ENCODE results near the gene ROBO1. TPM values are rescaled to one million over a fixed set of nuclear protein-coding genes. Genes with fewer than 3 reads are reported as not detected.

The ROBO1 gene
- total RNA-seq, 2 experiments from 2014 or later: 0.36 to 0.69 TPM

- DNase-seq (no peak), ATAC-seq (ENCODE audit: poor library complexity) (no peak)
- CTCF ChIA-PET: no interaction called here
- TF ChIP-seq, protein P1, sequence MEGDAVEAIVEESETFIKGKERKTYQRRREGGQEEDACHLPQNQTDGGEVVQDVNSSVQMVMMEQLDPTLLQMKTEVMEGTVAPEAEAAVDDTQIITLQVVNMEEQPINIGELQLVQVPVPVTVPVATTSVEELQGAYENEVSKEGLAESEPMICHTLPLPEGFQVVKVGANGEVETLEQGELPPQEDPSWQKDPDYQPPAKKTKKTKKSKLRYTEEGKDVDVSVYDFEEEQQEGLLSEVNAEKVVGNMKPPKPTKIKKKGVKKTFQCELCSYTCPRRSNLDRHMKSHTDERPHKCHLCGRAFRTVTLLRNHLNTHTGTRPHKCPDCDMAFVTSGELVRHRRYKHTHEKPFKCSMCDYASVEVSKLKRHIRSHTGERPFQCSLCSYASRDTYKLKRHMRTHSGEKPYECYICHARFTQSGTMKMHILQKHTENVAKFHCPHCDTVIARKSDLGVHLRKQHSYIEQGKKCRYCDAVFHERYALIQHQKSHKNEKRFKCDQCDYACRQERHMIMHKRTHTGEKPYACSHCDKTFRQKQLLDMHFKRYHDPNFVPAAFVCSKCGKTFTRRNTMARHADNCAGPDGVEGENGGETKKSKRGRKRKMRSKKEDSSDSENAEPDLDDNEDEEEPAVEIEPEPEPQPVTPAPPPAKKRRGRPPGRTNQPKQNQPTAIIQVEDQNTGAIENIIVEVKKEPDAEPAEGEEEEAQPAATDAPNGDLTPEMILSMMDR (IDR thresholded peaks at IDR 0.05): no peak
- Histone ChIP-seq H3K9me3 (ENCODE audit: control insufficient read depth in 1 of 2, insufficient read depth in 1 of 2, low read length in 2 of 2) (peaks cover 0 to 3% of the 10 kb centered on the region in 2 experiments), H3K27ac (ENCODE audit: low read depth in 1 of 2, low read length in 2 of 2) (no peak overlapping the region), H3K27me3 (ENCODE audit: control insufficient read depth in 1 of 2, insufficient read depth in 2 of 2, low read length in 2 of 2) (no peaks in the 10 kb centered on the region), H3K4me3 (ENCODE audit: low read length) (no peak overlapping the region), H3K4me1 (ENCODE audit: insufficient read depth, low read length) (no peaks in the 10 kb centered on the region), H3K36me3 (ENCODE audit: insufficient read depth, low read length) (no peaks in the 10 kb centered on the region)
- POLR2A ChIA-PET: no interaction called here
- intact Hi-C loops (cut with DNase I, micrococcal nuclease): no loop called here
- H3K27me3 Mint-ChIP-seq: no peaks in the 10 kb centered on the region
- no peaks in the 10 kb centered on the region for H3K36me3 Mint-ChIP-seq (ENCODE audit: low read depth)
- H3K4me3 Mint-ChIP-seq: no peak overlapping the region
- no peaks in the 10 kb centered on the region for H3K9me3 Mint-ChIP-seq
- no peak overlapping the region for H3K27ac Mint-ChIP-seq
- H3K4me1 Mint-ChIP-seq (ENCODE audit: low read depth): no peaks in the 10 kb centered on the region
Observed at GRCh38 chr3:79003994-79004393, 763.8 kb downstream of the ROBO1 start.

GRCh38 chr3:79002465-79003372, 765.1 kb downstream of the ROBO1 start:
- no peaks in the 10 kb centered on the region for H3K27me3 Mint-ChIP-seq
- Histone ChIP-seq H3K4me1 (ENCODE audit: insufficient read depth, low read length) (no peaks in the 10 kb centered on the region), H3K36me3 (ENCODE audit: insufficient read depth, low read length) (no peaks in the 10 kb centered on the region), H3K9me3 (ENCODE audit: control insufficient read depth in 1 of 2, insufficient read depth in 1 of 2, low read length in 2 of 2) (no peaks in the 10 kb centered on the region), H3K4me3 (ENCODE audit: low read length) (no peak overlapping the region), H3K27me3 (ENCODE audit: control insufficient read depth in 1 of 2, insufficient read depth in 2 of 2, low read length in 2 of 2) (no peaks in the 10 kb centered on the region), H3K27ac (ENCODE audit: low read depth in 1 of 2, low read length in 2 of 2) (no peak overlapping the region)
- TF ChIP-seq, protein P1 (IDR thresholded peaks at IDR 0.05): no peak
- no peaks in the 10 kb centered on the region for H3K36me3 Mint-ChIP-seq (ENCODE audit: low read depth)
- no peak overlapping the region for H3K27ac Mint-ChIP-seq
- no peaks in the 10 kb centered on the region for H3K9me3 Mint-ChIP-seq
- no peak for ATAC-seq (ENCODE audit: poor library complexity)
- ChIA-PET CTCF (no interaction called here), POLR2A (no interaction called here)
- intact Hi-C loops (cut with DNase I, micrococcal nuclease): no loop called here
- no peak overlapping the region for H3K4me3 Mint-ChIP-seq
- DNase-seq: no peak
- H3K4me1 Mint-ChIP-seq (ENCODE audit: low read depth): no peaks in the 10 kb centered on the region

- no peaks in the 10 kb centered on the region for H3K4me1 ChIP-seq (ENCODE audit: insufficient read depth, low read length)
- TF ChIP-seq, protein P1 (IDR thresholded peaks at IDR 0.05): no peak
- H3K9me3 Mint-ChIP-seq: peaks cover 1% of the 10 kb centered on the region
- POLR2A ChIA-PET: no interaction called here
- no peaks in the 10 kb centered on the region for H3K27me3 ChIP-seq (ENCODE audit: control insufficient read depth in 1 of 2, insufficient read depth in 2 of 2, low read length in 2 of 2)
- intact Hi-C loops (cut with DNase I, micrococcal nuclease): no loop called here
- DNase-seq: no peak
- no peaks in the 10 kb centered on the region for H3K36me3 ChIP-seq (ENCODE audit: insufficient read depth, low read length)
- H3K4me3 Mint-ChIP-seq: no peak overlapping the region
- H3K27me3 Mint-ChIP-seq: no peaks in the 10 kb centered on the region
- no peak for ATAC-seq (ENCODE audit: poor library complexity)
- no peaks in the 10 kb centered on the region for H3K4me1 Mint-ChIP-seq (ENCODE audit: low read depth)
- H3K9me3 ChIP-seq (ENCODE audit: control insufficient read depth in 1 of 2, insufficient read depth in 1 of 2, low read length in 2 of 2): no peaks in the 10 kb centered on the region
- no peaks in the 10 kb centered on the region for H3K36me3 Mint-ChIP-seq (ENCODE audit: low read depth)
- H3K27ac Mint-ChIP-seq: no peak overlapping the region
- CTCF ChIA-PET: no interaction called here
- H3K4me3 ChIP-seq (ENCODE audit: low read length): no peak overlapping the region
- no peak overlapping the region for H3K27ac ChIP-seq (ENCODE audit: low read depth in 1 of 2, low read length in 2 of 2)
Observed at GRCh38 chr3:79001255-79001654, 766.5 kb downstream of the ROBO1 start.

All from CD4-positive, alpha-beta T cell (primary cell).